Osteoblast (primary cell): ENCODE data around the gene KRTAP10-2. TPM values are rescaled to one million over a fixed set of nuclear protein-coding genes. Genes with fewer than 3 reads are reported as not detected.
"Not testable (repeated sequence)": the region's sequence is repeated elsewhere in the genome, so short reads cannot be mapped to it uniquely, and the experiment has no call there.

Source experiments
- DNase-seq: peaks from one replicate; pipeline ENCODE4 v3.0.0; 2011; ENCODE audit warnings: low spot score, mixed read lengths; ENCODE audit not compliant: insufficient read length; ENCODE audit errors: missing footprints
- H2AFZ ChIP-seq: 2 replicates; pipeline ENCODE4 v1.6.0; 2011; ENCODE audit warnings: mild to moderate bottlenecking, low read length
- H3K27ac ChIP-seq: 2 replicates; pipeline ENCODE4 v1.5.1; 2011; ENCODE audit warnings: mild to moderate bottlenecking, low read depth, low read length, moderate library complexity
- H3K27me3 ChIP-seq: 2 replicates; pipeline ENCODE4 v1.6.0; 2012; ENCODE audit warnings: mild to moderate bottlenecking, control low read depth, inconsistent platforms, low read length, moderate library complexity; ENCODE audit not compliant: insufficient read depth
- H3K36me3 ChIP-seq: 2 replicates; pipeline ENCODE4 v1.5.1; 2011; ENCODE audit warnings: mild to moderate bottlenecking, low read length, control low read depth, moderate library complexity; ENCODE audit not compliant: insufficient read depth
- H3K4me1 ChIP-seq: 2 replicates; pipeline ENCODE4 v1.5.1; 2011; ENCODE audit warnings: mild to moderate bottlenecking, low read length, control low read depth, moderate library complexity; ENCODE audit not compliant: insufficient read depth
- H3K4me2 ChIP-seq: 2 replicates; pipeline ENCODE4 v1.6.0; 2011; ENCODE audit warnings: mild to moderate bottlenecking, low read length; ENCODE audit not compliant: insufficient read depth
- H3K4me3 ChIP-seq: fragments of 200-600 bp; sonication (generic); 3 replicates; pipeline ENCODE4 v1.5.1; 2012; ENCODE audit warnings: mild to moderate bottlenecking, low read length, inconsistent platforms; ENCODE audit not compliant: insufficient read depth
- H3K79me2 ChIP-seq: 2 replicates; pipeline ENCODE4 v1.6.0; 2012; ENCODE audit warnings: mild to moderate bottlenecking, low read length, control low read depth, inconsistent platforms; ENCODE audit not compliant: insufficient read depth
- H3K9me3 ChIP-seq: 2 replicates; pipeline ENCODE4 v1.5.1; 2011; ENCODE audit warnings: low read depth, low read length, control low read depth
- H4K20me1 ChIP-seq: 2 replicates; pipeline ENCODE4 v1.6.0; 2012; ENCODE audit warnings: mild to moderate bottlenecking, low read length, control low read depth; ENCODE audit not compliant: insufficient read depth
- total RNA-seq: library from RNA; depleted of rRNA; stranded (reverse); fragments of >200 nt; gene quantifications from 2 replicates; pipeline ENCODE4 v1.2.3, GENCODE V29; 2012
- TF ChIP-seq, protein P1 (sequence below): IDR thresholded peaks from 2 replicates; pipeline ENCODE4 v1.5.1; 2011; ENCODE audit warnings: mild to moderate bottlenecking, low read depth, low read length, moderate library complexity; ENCODE audit errors: extremely low read depth

Gene KRTAP10-2
- total RNA-seq, 1 donor: not detected

DNA sequence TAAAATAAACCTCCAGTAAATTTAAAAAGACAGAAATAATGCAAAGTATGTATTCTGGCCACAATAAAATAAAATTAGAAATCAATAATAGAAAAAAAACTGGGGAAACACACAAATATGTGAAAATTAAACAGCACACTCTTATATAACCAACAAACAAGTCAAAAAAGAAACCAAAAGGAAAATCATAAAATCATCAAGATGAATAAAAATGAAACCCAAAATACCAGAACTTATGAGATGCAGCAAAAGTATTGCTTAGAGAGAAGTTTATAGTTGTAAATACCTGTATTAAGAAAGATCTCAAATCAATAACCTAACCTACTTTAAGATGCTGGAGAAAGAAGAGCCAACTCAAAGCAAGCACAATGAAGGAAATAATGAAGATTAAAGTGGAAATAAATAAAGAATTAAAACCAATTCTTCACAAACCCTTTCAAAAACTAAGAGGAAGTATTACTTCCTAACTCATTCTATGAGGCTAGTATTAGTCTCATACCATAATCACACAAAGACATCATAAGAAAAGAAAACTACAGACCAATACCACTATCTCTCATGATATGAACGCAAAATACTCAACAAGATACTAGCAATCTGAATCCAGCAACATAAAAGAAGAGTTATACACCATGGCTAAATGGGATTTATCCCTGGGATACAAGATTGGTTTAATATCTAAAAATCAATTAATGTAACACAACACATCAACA lies 13.7 kb upstream of the KRTAP10-2 start:
- no peaks in the 10 kb centered on the region for H3K36me3 ChIP-seq
- no peak overlapping the region for H2AFZ ChIP-seq
- no peaks in the 10 kb centered on the region for H3K4me1 ChIP-seq
- H4K20me1 ChIP-seq: no peaks in the 10 kb centered on the region
- H3K27ac ChIP-seq: no peak overlapping the region
- no peaks in the 10 kb centered on the region for H3K79me2 ChIP-seq
- H3K27me3 ChIP-seq: no peaks in the 10 kb centered on the region
- TF ChIP-seq, protein P1, sequence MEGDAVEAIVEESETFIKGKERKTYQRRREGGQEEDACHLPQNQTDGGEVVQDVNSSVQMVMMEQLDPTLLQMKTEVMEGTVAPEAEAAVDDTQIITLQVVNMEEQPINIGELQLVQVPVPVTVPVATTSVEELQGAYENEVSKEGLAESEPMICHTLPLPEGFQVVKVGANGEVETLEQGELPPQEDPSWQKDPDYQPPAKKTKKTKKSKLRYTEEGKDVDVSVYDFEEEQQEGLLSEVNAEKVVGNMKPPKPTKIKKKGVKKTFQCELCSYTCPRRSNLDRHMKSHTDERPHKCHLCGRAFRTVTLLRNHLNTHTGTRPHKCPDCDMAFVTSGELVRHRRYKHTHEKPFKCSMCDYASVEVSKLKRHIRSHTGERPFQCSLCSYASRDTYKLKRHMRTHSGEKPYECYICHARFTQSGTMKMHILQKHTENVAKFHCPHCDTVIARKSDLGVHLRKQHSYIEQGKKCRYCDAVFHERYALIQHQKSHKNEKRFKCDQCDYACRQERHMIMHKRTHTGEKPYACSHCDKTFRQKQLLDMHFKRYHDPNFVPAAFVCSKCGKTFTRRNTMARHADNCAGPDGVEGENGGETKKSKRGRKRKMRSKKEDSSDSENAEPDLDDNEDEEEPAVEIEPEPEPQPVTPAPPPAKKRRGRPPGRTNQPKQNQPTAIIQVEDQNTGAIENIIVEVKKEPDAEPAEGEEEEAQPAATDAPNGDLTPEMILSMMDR: no peak
- no peak for DNase-seq
- H3K4me2 ChIP-seq: no peak overlapping the region
- H3K9me3 ChIP-seq: no peaks in the 10 kb centered on the region
- no peak overlapping the region for H3K4me3 ChIP-seq

DNA sequence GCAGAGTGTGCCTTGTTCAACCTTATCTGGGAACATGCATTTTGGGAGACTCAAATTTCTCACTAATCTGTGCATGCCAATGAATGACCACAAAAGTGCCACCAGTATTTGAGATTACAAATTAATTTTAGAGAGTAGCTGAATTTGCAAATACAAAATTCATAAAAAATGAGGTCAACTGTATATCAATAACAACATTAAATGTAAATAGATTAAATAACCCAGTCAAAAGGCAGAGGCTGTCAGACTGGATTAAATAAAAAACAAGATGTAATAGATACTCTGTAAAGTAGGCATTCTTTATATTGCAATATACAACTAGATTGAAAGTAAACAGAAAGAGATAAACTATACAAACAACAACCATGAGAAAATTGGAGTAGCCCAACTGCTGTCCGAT lies 12.8 kb upstream of the KRTAP10-2 start:
- TF ChIP-seq, protein P1: no peak
- no peaks in the 10 kb centered on the region for H3K9me3 ChIP-seq
- no peak overlapping the region for H3K4me3 ChIP-seq
- H3K36me3 ChIP-seq: no peaks in the 10 kb centered on the region
- no peaks in the 10 kb centered on the region for H3K27me3 ChIP-seq
- no peaks in the 10 kb centered on the region for H3K79me2 ChIP-seq
- H4K20me1 ChIP-seq: no peaks in the 10 kb centered on the region
- no peak overlapping the region for H2AFZ ChIP-seq
- no peak for DNase-seq
- H3K4me2 ChIP-seq: no peak overlapping the region
- no peaks in the 10 kb centered on the region for H3K4me1 ChIP-seq
- no peak overlapping the region for H3K27ac ChIP-seq

DNA sequence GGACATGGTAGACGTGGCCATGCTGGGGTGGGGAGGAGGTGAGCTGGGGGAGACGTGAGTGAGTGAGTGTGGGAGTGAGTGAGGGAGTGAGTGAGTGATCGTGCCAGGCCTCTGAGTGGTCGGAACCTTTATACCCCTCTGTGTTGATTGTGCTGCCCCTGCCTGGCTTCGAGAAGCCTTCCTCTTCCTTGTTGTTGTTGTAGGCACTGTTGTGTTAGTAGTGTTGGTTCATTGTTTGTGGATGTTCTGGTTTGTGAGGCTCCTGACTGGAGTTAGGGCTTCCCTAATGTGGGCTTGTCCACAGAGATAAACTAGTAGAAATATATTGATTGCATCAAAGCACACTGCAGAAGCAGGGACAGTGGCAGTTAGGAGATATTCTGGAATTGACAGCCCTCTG lies 7.4 kb upstream of the KRTAP10-2 start, which contains the start of gene KRTAP10-3:
Gene KRTAP10-3, minus strand, starts transcription at position 101 of the 400 bp plus-strand sequence. Its CDS starts 80 bp downstream, at position 21.
- no peak within 1 kb of the TSS for H2AFZ ChIP-seq
- H3K36me3 ChIP-seq: no peaks in the 10 kb centered on the region
- no peaks in the 10 kb centered on the region for H3K9me3 ChIP-seq
- H4K20me1 ChIP-seq: no peaks in the 10 kb centered on the region
- peaks cover 9% of the 10 kb centered on the region for H3K27me3 ChIP-seq
- no peaks in the 10 kb centered on the region for H3K4me1 ChIP-seq
- no peak within 1 kb of the TSS for H3K27ac ChIP-seq
- no peak within 1 kb of the TSS for H3K4me3 ChIP-seq
- H3K79me2 ChIP-seq: no peaks in the 10 kb centered on the region
- TF ChIP-seq, protein P1: no peak
- DNase-seq: no peak
- no peak within 1 kb of the TSS for H3K4me2 ChIP-seq

DNA sequence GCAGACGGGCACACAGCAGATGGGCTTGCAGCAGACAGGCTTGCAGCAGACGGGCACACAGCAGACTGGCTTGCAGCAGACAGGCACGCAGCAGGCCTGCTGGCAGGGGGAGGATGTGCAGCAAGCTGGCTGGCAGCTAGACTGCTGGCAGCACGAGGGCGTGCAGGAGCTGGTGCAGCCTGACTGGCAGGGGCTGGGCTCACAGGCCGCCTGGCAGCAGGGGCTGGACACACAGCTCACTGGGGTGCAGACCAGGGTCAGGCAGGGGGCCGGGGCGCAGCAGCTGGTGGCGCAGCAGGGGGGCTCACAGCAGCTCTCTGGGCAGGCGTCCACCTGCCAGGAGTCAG lies 7.0 kb upstream of the KRTAP10-2 start:
- DNase-seq: not testable (repeated sequence)

More for the DNA sequence above, 7.0 kb upstream of the KRTAP10-2 start:
- not testable (repeated sequence) for H3K36me3 ChIP-seq, H3K9me3 ChIP-seq, H3K79me2 ChIP-seq, H3K4me3 ChIP-seq, H2AFZ ChIP-seq, H3K4me2 ChIP-seq, H4K20me1 ChIP-seq, H3K4me1 ChIP-seq, H3K27ac ChIP-seq, H3K27me3 ChIP-seq
